CD4-positive, alpha-beta T cell treated with Interleukin-6 for 4 hours (primary cell): ENCODE data around the gene TAF3.

ENCODE experiments used
- DNase-seq: peaks from one replicate; pipeline ENCODE4 v3.0.0-alpha.2; 2020; ENCODE audit warnings: mixed read lengths

The TAF3 gene

GRCh38 chr10:8049865-8050555, 231.7 kb downstream of the TAF3 start:
- DNase-seq: no peak

GRCh38 chr10:8050556-8051108, 232.3 kb downstream of the TAF3 start:
- peak; percentile 44 for DNase-seq

GRCh38 chr10:8051109-8051821, 233.0 kb downstream of the TAF3 start:
- DNase-seq: no peak

GRCh38 chr10:8051851-8052257, 233.5 kb downstream of the TAF3 start:
- no peak for DNase-seq

- DNase-seq: no peak
Measured at GRCh38 chr10:8052341-8052955, 234.1 kb downstream of the TAF3 start.

- no peak for DNase-seq
Measured at GRCh38 chr10:8052956-8053445, 234.7 kb downstream of the TAF3 start.

- peak; percentile 97 for DNase-seq
Measured at GRCh38 chr10:8053446-8054243, 235.3 kb downstream of the TAF3 start.

- DNase-seq: no peak
Measured at GRCh38 chr10:8054244-8054493, 235.9 kb downstream of the TAF3 start.

- DNase-seq: peak; percentile 88
Measured at GRCh38 chr10:8054494-8055407, 236.4 kb downstream of the TAF3 start, which contains the start of gene GATA3. Gene GATA3 (plus strand): TSS chr10:8054688. CDS start chr10:8055656, 968 bp downstream.

GRCh38 chr10:8055420-8056349, 237.4 kb downstream of the TAF3 start:
- peak; percentile 58 for DNase-seq

- DNase-seq: no peak
Measured at GRCh38 chr10:8056378-8056777, 238.1 kb downstream of the TAF3 start.

GRCh38 chr10:8056871-8057331, 238.6 kb downstream of the TAF3 start:
- peak; percentile 66 for DNase-seq

- no peak for DNase-seq
Measured at GRCh38 chr10:8057636-8058273, 239.4 kb downstream of the TAF3 start.

GRCh38 chr10:8058274-8059111, 240.2 kb downstream of the TAF3 start:
- no peak for DNase-seq

GRCh38 chr10:8059191-8059936, 241.1 kb downstream of the TAF3 start:
- DNase-seq: peak; percentile 50

- DNase-seq: peak; percentile 75
Measured at GRCh38 chr10:8060010-8060703, 241.9 kb downstream of the TAF3 start.

- DNase-seq: no peak
Measured at GRCh38 chr10:8060704-8061121, 242.4 kb downstream of the TAF3 start.
